ENCODE data around the gene TBATA.

The TBATA gene

GRCh38 chr10:70742537-70743429 is 42.4 kb downstream of the TBATA start:
- FAIRE-seq = no peak

DNA sequence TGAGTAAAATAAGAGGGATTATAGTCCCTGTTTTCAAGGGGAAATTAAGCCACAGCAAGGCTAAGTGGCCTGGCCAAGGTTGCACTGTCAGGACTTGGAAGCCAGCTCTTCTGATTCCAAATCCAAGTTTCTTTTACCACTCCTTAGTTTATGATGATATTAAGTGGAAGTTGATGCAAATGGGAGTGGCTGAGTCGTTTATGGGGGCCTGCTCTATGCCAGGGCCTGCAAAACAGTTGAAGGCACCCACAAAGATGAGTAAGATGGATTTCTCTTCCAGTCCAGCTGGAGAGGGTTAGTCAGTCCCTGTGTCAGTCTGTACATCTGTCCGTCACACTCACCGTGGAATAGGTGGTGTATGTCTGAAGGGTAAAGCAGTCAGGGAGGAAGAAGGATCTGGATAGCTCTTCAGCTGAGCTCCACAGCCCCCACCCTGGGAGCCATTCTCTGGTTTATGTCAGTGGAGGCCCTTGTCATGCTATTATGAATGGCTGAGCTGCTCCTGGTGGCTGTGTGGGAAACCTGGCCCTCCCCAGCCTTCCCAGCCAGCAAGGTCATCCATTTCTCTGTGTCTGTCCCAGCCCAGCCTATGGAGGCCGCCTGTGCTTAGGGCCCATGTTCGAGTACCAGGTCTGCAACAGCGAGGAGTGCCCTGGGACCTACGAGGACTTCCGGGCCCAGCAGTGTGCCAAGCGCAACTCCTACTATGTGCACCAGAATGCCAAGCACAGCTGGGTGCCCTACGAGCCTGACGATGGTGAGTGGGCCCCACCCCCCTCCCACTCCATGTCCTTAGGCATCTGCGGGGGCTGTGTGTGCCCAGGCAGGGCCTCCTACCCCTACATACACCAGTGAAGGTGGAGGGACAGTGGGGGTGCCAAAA is 44.5 kb downstream of the TBATA start:
- no peak for FAIRE-seq

DNA sequence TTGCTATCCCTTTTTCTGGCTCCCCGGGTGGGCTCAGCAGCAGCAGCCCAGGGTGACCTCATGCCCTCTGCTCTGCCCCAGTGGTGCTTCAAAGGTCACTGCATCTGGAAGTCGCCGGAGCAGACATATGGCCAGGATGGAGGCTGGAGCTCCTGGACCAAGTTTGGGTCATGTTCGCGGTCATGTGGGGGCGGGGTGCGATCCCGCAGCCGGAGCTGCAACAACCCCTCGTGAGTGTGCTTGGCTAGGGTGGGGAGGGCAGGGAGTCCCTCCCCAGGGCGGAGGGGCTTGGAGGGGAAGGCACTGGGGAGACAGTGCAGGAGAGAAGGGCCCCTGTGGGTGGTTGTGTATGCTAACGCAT is 46.4 kb downstream of the TBATA start:
- FAIRE-seq = no peak

GRCh38 chr10:70738006-70738760 is 47.0 kb downstream of the TBATA start:
- FAIRE-seq = no peak

- FAIRE-seq = no peak
These were observed 47.9 kb downstream of the TBATA start for GRCh38 chr10:70737250-70737649.

GRCh38 chr10:70736525-70736924 is 48.7 kb downstream of the TBATA start:
- no peak for FAIRE-seq

DNA sequence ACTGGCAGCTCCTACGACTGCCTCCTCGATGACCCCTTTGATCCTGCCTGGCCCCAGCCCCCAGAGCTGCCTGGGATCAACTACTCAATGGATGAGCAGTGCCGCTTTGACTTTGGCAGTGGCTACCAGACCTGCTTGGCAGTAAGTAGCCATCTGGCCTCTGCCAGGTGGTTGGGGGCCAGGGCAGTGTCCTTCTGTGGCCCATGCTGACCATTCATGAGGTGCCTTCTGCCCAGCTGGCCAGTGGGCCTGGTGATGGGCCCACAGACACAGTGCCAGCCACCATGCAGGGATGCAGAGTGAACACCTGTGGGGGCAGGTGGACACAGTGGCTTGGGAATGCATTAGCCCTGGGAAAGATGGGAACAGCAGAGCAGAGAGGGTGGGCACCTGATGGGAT is 50.0 kb downstream of the TBATA start:
- FAIRE-seq = no peak

DNA sequence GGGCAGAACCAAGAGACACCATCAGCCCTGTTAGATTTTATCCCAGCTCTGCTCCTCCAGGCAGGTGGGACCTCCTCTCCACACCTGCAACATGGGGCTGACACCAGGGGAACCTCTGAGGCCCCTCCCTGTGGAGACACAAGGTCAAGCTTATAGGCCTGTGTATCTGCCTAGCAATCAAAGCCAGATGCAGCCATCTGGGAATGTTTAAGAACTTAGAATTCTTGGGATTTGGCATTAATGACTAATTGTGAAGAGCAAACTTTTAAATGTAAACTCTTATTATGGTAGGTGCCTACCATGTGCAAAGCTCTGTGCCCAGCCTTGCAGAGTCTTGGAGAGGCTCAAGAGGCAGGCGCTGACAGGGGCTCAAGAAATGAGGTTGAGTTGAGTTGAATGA is 52.1 kb downstream of the TBATA start:
- FAIRE-seq = no peak

DNA sequence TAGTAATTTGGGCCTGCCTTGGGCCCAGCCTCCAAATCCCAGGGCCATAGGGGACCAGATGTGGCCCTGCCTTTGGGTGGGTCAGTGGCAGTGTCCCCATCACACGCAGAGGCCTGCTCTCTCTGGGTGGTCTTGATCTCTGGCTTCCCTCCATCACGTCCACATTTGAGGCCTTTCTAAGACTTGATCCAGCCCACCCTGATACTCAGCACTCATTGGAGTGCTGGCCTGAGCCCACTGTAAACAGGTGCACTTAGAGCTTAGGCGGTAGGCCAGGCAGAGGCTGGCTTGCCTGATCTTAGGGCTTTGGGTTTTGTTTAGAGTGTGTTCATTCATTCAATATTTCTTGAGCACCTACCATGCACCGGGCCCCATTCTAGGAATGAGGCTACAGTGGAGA is 52.6 kb downstream of the TBATA start:
- FAIRE-seq = no peak

DNA sequence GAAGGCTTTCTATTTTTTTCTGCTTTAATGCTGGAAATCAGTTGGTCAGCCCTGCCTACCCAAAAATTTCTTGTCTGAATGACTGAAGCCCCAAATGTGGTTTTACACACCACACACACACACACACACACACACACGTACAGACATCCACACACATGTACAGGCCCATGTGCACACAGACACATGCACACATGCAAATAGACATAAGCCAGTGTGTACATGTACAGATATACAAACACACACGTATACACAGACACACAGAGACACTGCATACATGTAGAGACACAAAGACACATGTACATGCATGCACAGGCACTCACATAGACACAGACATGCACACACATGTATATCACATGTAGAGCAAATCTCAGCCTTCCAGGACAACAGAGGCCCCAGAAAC is 54.2 kb downstream of the TBATA start:
- FAIRE-seq = no peak

- FAIRE-seq = no peak
These were observed 55.3 kb downstream of the TBATA start for GRCh38 chr10:70729763-70730357.

DNA sequence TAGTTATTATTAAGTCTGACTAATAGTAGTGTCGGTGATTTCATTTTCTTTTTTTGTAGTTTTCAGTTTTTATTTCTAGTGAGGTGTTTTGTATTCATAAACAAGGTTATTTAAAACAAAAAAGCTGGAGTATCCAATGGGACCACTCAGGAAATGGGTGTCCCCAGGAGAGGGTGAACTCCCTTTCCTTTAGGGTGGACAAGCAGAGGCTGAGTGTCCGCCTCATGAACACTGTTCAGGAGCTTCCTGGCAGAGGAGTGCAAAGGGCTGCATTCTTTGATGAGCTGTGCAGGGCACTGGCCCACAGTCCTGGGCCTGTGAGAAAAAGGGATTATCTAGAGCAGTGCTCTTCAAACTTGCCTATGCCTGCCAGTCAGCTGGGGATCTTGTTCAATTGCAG is 56.8 kb downstream of the TBATA start:
- FAIRE-seq = no peak

DNA sequence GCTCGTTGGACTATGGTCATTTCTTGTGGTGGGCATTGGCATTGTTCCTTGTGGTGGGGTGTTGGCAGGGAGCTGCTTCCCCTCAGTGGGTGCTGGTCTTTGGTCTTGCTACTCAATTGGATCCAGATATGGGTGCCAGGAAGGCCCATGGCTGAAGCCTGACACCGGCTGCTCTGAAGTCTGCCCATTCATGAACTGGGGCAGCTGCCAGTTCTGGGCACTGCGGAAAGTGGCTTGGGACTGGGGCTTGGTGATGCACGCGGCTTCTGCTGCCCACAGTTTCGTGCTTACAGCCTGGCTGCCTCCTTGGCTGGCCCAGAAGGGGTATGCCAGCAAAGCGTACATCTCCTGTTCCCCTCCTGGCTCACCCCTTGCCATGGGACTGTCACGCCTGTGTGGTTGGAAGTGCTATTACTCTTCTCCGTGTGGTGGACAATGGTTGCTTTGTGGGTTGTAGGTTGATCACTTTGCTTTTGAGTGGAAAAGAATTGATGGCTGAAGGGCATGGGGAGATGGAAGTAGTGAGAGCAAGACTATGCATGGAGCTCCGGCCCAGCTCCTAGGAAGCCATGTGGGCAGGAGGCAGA is 58.2 kb downstream of the TBATA start:
- FAIRE-seq = no peak

DNA sequence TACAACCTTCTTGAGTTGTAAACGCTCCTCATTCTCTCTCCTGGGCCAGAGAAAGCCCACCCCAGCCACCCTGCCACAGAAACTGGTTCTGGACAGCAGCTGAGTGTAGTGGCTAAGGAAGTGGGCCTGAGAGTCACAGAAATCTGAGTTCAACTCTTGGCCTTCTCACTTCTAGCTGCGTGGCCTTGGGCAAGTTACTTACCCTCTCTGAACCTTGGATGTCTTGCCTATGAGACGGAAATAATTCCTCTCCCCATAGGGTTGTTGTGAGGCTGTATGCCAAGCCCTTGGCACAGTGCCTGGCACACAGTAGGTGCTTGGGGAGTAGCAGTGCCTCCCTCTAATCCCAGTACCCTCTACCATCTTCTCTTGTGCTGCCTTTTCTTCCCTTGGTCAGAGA is 61.4 kb downstream of the TBATA start:
- no peak for FAIRE-seq

GRCh38 chr10:70722820-70723424 is 62.3 kb downstream of the TBATA start:
- FAIRE-seq = no peak

All from endometrium (tissue), 2 donors.